ENCODE measurements around the gene DDN.

Gene DDN

GRCh38 chr12:48960834-48961233 lies 38.3 kb downstream of the DDN start:
- DNase-seq, result no peak

GRCh38 chr12:48958049-48958388 lies 41.2 kb downstream of the DDN start:
- DNase-seq, result no peak

GRCh38 chr12:48957141-48958048 lies 41.8 kb downstream of the DDN start, which contains the start of gene ARF3:
TSS of gene ARF3 (minus strand) at chr12:48957487. CDS start at chr12:48941095, 16,392 bp downstream.
- peak; percentile 98 for DNase-seq

- DNase-seq, result peak; percentile 95
These were observed 42.7 kb downstream of the DDN start for GRCh38 chr12:48956279-48957140.

- DNase-seq, result no peak
These were observed 44.2 kb downstream of the DDN start for GRCh38 chr12:48954841-48955501.

- no peak for DNase-seq
These were observed 45.1 kb downstream of the DDN start for GRCh38 chr12:48954061-48954460.

- no peak for DNase-seq
These were observed 46.5 kb downstream of the DDN start for GRCh38 chr12:48952691-48953090.

GRCh38 chr12:48947727-48948126 lies 51.4 kb downstream of the DDN start:
- DNase-seq, result no peak

- no peak for DNase-seq
These were observed 52.2 kb downstream of the DDN start for GRCh38 chr12:48946943-48947342.

- peak; percentile 25 for DNase-seq
These were observed 53.0 kb downstream of the DDN start for GRCh38 chr12:48946205-48946604.
